ENCODE results near the gene GON4L.
"Not testable (repeated sequence)": the region's sequence is repeated elsewhere in the genome, so short reads cannot be mapped to it uniquely, and the experiment has no call there.

GON4L gene

DNA sequence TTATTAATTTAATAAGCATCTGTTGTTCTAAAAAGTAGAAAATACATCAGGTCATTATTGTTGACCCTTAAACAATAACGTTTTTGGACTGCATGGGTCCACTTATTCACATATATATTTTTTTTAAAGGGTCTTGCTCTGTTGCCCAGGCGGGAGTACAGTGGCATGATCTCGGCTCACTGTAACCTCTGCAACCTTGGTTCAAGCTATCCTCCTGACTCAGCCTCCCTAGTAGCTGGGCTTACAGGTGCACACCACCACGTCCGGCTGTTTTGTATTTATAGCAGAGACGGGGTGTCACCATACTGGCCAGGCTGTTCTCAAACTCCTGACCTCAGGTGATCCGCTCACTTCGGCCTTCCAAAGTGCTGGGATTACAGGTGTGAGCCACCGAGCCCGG lies 115.1 kb downstream of the GON4L start:
- DNase-seq: no peak

DNA sequence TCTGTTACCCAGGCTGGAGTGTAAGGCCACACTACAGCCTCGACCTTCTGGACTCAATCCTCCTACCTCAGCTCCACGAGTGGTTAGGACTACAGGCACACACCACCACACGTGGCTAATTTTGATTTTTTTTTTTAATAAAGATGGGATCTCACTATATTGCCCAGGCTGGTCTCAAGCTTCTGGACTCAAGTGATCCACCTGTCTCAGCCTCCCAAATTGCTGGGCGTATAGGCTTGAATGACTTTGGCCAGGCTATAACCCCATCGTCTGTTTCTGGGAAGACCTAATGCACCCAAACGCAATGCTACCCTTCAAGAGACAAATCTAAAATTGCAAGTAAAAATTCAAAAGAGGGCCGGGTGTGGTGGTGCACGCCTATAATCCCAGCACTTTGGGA lies 116.0 kb downstream of the GON4L start:
- no peak for DNase-seq

DNA sequence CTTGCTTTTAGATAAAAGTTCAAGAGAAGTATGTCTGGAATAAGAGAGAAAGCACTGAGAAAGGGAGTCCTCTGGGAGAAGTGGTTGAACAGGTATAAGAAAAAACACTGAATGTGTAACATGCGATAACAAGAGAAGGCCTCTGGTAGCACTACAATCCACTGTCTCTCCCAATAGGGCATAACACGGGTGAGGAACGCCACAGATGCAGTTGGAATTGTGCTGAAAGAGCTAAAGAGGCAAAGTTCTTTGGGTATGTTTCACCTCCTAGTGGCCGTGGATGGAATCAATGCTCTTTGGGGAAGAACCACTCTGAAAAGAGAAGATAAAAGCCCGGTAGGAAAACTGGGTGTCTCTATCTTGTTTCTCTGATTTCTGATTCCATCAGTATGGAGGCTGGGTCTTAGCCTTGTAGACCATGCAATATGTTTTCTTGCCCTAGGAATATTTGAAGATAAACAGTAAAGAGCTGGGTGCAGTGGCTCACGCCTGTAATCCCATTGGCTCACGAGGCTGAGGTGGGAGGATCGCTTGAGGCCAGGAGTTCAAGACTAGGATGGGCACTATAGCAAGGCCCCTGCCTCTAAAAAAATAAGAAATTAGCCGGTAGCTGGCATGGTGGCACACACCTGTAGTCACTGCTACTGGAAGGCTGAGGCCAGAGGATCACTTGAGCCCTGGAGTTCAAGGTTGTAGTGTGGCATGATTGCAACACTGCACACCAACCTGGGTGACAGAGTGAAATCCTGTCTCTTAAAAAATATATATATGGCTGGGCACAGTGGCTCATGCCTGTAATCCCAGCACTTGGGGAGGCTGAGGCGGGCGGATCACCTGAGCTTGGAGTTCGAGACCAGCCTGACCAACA lies 127.7 kb downstream of the GON4L start:
- no peak for DNase-seq

DNA sequence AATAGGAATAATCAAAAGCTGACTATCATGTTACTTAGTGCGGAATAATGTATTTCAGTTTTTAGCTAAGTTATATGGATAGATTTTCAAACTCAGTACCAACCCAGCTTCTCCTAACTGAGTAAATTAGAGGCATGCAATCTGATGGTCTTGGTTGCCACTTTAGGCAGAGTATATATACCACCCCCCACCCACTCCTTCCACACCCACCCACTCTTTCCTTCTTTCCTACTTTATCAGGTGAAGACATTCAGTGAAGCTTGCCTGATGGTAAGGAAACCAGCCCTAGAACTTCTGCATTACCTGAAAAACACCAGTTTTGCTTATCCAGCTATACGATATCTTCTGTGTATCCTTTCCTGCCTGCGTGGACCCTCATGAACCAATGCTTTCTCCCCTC lies 131.9 kb downstream of the GON4L start:
- no peak for DNase-seq

DNA sequence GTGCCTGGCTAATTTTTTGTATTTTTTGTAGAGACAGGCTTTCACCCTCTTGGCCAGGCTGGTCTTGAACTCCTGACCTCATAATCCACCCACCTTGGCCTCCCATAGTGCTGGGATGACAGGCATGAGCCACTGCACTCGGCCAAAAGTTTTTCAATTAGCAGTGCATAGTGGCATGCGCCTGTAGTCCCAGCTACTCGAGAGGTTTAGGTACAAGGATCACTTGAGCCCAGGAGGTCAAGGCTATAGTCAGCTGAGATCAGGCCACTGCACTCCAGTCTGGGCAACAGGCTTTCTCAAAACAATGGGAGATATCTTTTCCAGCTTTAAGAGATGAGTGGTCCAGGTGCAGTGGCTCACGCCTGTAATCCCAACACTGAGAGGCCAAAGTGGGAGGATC lies 137.3 kb downstream of the GON4L start:
- no peak for DNase-seq

DNA sequence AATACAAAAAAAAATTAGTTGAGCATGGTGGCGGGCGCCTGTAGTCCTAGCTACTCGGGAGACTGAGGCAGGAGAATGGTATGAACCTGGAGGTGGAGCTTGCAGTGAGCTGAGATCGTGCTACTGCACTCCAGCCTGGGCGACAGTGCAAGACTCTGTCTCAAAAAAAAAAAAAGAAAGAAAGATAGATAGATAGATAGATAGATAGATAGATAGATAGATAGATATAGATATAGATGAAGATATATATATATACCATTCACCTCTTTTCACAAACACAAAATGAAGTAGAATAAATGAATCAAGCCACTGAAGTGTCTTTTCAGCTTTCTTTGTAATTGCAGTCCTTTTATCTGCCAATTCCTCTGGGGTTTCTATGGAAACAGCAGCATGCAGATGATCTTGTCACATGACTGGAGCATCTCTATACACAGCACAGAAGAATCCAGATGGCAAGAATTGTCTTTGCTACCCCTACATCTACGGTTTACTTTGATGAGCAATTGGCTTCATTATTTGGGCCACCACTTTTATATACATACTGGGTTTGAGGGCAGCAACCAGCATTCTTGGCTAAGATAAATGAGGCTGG lies 138.4 kb downstream of the GON4L start:
- DNase-seq: not testable (repeated sequence)

DNA sequence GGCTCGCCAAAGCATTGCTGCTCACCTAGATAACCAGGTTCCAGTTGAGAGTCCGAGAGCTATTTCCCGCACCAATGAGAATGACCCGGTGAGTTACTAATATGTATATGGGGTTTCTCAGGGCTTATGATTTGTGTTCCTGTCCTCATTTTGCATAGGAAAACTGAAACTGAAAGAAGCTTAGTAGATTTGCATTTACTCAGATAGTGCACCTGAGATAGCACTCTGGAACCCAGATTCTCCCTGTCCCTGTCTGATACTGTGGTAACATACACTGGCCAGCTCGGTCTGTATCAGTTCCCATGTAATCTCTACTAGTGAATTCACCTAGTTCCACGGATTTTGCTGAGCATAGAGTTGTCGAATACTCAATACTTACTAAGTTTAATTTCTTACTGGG lies 140.0 kb downstream of the GON4L start:
- DNase-seq: no peak

DNA sequence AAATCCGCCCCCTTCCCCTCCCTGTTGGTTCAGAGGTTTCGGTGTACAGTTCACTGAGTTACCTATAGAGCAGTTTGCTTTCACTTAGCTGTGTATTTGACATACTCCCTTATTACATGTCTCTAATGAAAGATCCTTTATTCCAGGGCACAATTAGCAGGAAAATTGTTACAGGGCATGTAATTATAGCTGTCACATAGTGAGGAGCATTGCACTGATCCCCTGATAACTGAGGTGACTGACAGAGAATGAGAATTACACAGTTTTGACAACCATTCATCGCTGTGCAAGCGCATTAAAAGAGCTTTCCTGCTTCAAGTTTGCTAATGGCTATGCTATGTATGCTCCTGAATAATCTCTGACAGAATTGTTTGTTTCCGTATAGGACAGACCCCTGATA lies 141.2 kb downstream of the GON4L start:
- DNase-seq: no peak

DNA sequence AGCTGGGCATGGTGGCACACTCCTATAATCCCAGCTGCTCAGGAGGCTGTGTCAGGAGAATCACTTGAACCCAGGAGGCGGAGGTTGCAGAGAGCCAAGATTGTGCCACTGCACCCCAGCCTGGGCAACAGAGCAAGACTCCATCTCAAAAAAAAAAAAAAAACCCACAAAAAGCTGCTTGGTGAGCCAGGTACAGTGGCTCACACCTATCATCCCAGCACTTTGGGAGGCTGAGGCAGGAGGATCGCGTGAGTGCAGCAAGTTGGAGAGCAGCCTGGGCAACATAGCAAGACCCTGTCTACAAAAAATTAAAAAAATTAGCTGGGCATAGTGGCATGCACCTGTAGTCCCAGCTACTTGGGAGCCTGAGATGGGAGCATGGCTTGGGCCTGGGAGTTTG lies 142.0 kb downstream of the GON4L start:
- not testable (repeated sequence) for DNase-seq

DNA sequence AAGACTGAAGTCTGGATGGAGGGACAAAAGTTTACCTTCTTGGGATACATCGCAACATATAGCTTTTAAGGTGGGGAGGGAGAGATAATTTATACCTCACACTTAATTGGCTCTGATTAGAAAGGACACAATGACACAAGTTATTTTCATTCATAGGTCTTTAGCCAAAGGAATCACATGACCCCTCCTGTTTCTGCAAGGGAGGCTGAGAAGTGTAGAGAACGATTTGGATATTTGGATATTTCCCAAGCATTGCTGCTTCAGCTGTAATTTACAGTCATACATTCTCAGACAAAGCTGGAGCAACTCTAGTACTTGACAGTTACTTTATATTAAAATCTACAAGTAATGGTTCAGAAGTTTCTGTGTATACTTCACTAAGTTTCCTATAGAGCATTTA lies 143.9 kb downstream of the GON4L start:
- DNase-seq: no peak

DNA sequence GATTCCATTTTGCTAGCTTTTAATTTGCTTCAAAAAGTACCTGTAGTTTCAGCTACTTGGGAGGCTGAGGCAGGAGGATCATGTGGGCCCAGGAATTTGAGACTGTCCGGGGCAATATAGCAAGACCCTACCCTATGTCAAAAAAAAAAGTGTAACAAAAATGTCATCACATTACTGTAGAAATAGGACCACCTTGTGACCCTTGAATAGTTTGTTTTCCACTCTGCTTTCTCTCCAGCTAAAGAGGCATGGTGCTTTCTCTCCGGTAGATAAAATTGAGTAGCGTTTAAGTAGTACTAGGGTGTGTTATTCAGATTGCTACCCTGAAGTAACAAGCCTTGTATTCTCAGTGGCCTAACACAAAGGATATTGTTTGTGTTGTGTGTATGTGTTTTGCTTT lies 144.4 kb downstream of the GON4L start:
- not testable (repeated sequence) for DNase-seq

DNA sequence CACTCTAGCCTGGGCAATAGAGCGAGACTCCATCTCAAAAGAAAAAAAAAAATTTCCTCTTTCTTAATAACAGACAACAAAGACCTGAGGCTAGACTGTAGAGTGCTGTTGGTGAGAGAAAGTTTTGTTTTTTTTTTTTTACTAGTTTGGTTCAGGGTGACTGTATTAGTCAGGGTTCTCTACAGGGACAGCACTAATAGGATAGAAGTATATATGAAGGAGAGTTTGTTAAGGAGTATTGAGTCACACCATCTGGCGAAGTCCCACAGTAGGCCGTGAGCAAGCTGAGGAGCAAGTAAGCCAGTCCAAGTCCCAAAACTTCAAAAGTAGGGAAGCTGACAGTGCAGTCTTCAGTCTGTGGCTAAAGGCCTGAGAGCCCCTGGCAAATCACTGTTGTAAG lies 145.6 kb downstream of the GON4L start:
- not testable (repeated sequence) for DNase-seq

DNA sequence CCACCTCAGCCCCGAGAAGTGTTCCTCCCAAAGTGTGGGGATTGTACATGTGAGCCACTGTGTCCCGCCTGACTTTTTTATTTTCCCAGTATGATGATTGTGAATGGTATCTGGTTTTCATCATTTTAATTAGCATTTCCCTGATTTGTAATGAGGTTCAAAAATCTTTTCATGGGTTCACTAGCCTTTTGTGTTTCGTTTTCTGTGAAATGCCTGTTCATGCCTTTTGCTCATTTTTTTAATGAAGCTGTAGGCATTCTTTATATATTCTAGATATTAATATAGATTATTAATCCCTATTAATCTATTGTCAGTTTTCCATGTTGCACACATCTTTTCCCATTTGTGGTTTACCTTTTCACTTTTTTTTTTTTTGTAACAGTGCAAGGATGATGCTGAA lies 147.6 kb downstream of the GON4L start:
- no peak for DNase-seq

DNA sequence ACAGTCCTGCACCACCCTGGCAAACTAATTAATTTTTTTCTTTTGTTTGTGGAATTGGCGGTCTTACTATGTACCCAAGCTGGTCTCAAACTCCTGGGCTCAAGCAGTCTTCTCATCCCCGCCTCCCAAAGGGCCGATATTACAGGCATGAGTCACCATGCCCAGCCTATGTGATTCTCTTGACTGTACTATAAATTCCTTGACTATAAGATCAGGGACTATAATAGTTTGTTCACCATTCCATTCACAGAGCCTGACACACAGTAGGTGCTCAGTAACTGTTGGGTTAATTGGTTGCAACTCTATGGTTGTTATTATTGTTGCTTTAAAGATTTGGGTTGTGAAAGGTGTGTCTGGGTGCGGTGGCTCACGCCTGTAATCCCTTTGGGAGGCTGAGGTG lies 150.9 kb downstream of the GON4L start:
- DNase-seq: no peak

DNA sequence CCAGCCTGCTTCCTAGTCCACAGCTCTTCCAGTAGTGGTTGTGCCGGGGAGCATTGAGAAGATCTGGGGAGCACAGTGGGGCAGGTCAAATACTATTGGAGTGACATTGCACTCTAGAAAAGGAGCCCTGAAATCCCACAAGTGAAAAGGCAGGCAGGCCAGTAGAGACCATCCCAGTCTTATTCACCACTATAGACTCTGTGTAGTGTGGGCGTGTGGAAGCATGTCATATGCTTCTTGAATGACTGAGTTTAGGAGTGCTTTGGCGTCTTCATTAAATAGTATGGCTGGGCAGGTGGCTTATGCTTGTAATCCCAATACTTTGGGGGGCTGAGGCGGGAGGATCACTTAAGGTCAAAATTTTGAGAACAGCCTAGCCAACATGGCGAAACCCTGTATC lies 152.6 kb downstream of the GON4L start:
- DNase-seq: not testable (repeated sequence)

DNA sequence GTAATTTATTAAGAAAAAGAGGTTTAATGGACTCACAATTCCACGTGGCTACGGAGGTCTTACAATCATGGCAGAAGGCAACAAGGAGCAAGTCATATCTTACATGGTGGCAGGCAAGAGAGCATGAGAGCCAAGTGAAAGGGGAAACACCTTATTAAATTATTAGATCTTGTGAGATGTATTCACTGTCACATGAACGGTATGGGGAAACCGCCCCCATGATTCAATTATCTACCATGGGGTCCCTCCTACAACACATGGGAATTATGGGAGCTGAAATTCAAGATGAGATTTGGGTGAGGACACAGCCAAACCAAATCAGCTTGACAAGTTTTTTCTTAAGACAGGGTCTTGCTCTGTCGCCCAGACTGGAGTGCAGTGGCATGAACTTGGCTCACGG lies 153.8 kb downstream of the GON4L start:
- no peak for DNase-seq

DNA sequence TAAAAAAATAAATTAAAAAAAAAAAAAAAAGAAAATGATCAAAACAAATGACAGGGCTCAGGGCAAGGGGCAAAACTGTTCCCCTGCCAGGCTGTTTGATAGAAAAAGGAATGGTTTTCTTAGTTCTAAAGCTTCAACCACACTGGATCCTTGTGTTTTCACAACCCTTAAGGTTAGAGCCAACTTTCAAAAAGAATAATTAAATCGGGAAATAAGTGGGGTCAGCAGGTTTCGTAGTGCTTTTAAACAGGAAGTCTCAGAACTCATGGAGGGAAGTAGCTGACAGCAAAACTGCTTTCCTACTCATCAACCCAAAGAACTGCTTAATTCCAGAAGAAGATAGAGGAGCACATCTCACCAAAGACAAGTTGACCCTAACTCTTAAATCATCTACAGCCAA lies 155.3 kb downstream of the GON4L start:
- DNase-seq: not testable (repeated sequence)

All from activated effector memory CD4-positive, alpha-beta T cell treated with anti-CD3 and anti-CD28 coated beads, Interleukin-2, amount 50 U/mL, for 16 hours (primary cell).